HepG2 (cell line): ENCODE measurements around the gene SH3GL1. TPM values are rescaled to one million over a fixed set of nuclear protein-coding genes. Genes with fewer than 3 reads are reported as not detected.

Experiments
- ATF3 ChIP-seq: sonication (generic); formaldehyde crosslinking; IDR thresholded peaks from 2 replicates; pipeline ENCODE4 v1.4.0; 2020; ENCODE audit warnings: missing genetic modification reagents
- CCDC6 ChIP-seq: sonication (generic); formaldehyde crosslinking; IDR thresholded peaks from 2 replicates; pipeline ENCODE4 v1.8.1; 2022; ENCODE audit warnings: mild to moderate bottlenecking, missing genetic modification reagents, moderate library complexity
- EHMT2 ChIP-seq: fragments of 200-600 bp; sonication (generic); IDR thresholded peaks from 2 replicates; pipeline ENCODE4 v1.7.0; 2017; ENCODE audit warnings: antibody characterized with exemption, low read depth, low read length, borderline replicate concordance
- FIP1L1 ChIP-seq: fragments of 200-400 bp; formaldehyde crosslinking; IDR thresholded peaks from 2 replicates; pipeline ENCODE4 v1.6.1; 2018; ENCODE audit warnings: low read depth, mild to moderate bottlenecking, low read length, moderate library complexity, borderline replicate concordance; ENCODE audit not compliant: insufficient read depth
- HOXA5 ChIP-seq: sonication (generic); formaldehyde crosslinking; IDR thresholded peaks from 2 replicates; pipeline ENCODE4 v1.4.0; 2020; ENCODE audit warnings: missing genetic modification reagents
- IRX3 ChIP-seq: sonication (generic); formaldehyde crosslinking; IDR thresholded peaks from 2 replicates; pipeline ENCODE4 v1.8.1; 2023; ENCODE audit warnings: mild to moderate bottlenecking, low read depth, missing genetic modification reagents, borderline replicate concordance
- KLF6 ChIP-seq: IDR thresholded peaks from 2 replicates; pipeline ENCODE4 v1.8.0; 2016; ENCODE audit warnings: missing biosample characterization, missing genetic modification reagents
- PBX2 ChIP-seq: IDR thresholded peaks from 2 replicates; pipeline ENCODE4 v1.6.1; 2016; ENCODE audit warnings: control low read depth
- RBAK ChIP-seq: sonication (generic); formaldehyde crosslinking; IDR thresholded peaks from 2 replicates; pipeline ENCODE4 v1.5.1; 2020; ENCODE audit warnings: mild to moderate bottlenecking, missing genetic modification reagents
- STAG1 ChIP-seq: sonication (generic); formaldehyde crosslinking; IDR thresholded peaks from 2 replicates; pipeline ENCODE4 v1.4.0; 2020; ENCODE audit warnings: missing genetic modification reagents
- SUZ12 ChIP-seq: fragments of 150-350 bp; IDR thresholded peaks from 2 replicates; pipeline ENCODE4 v1.6.1; 2014; ENCODE audit warnings: low read depth, low read length
- TP53 ChIP-seq: sonication (generic); formaldehyde crosslinking; conservative IDR thresholded peaks from 2 replicates; pipeline ENCODE4 v1.4.0; 2020; ENCODE audit warnings: missing genetic modification reagents
- ZBTB37 ChIP-seq: sonication (generic); formaldehyde crosslinking; IDR thresholded peaks from 2 replicates; pipeline ENCODE4 v1.4.0; 2020; ENCODE audit warnings: mild to moderate bottlenecking, missing genetic modification reagents
- ZKSCAN5 ChIP-seq: sonication (generic); formaldehyde crosslinking; IDR thresholded peaks from 2 replicates; pipeline ENCODE4 v1.5.1; 2020; ENCODE audit warnings: mild to moderate bottlenecking, missing genetic modification reagents
- ZMYM2 ChIP-seq: sonication (generic); formaldehyde crosslinking; IDR thresholded peaks from 2 replicates; pipeline ENCODE4 v1.8.0; 2022; ENCODE audit warnings: mild to moderate bottlenecking, missing genetic modification reagents
- ZNF275 ChIP-seq: sonication (generic); formaldehyde crosslinking; IDR thresholded peaks from 2 replicates; pipeline ENCODE4 v1.8.0; 2022; ENCODE audit warnings: missing genetic modification reagents, mild to moderate bottlenecking, inconsistent platforms, borderline replicate concordance
- ZNF362 ChIP-seq: sonication (generic); formaldehyde crosslinking; IDR thresholded peaks from 2 replicates; pipeline ENCODE4 v1.4.0; 2020; ENCODE audit warnings: missing genetic modification reagents, mild to moderate bottlenecking, borderline replicate concordance
- ZNF446 ChIP-seq: sonication (generic); formaldehyde crosslinking; IDR thresholded peaks from 2 replicates; pipeline ENCODE4 v1.5.0; 2020; ENCODE audit warnings: mild to moderate bottlenecking, missing genetic modification reagents
- ZNF687 ChIP-seq: sonication (generic); formaldehyde crosslinking; IDR thresholded peaks from 2 replicates; pipeline ENCODE4 v1.5.1; 2020; ENCODE audit warnings: mild to moderate bottlenecking, missing genetic modification reagents, moderate library complexity
- ZSCAN21 ChIP-seq: sonication (generic); formaldehyde crosslinking; IDR thresholded peaks from 2 replicates; pipeline ENCODE4 v1.8.0; 2022; ENCODE audit warnings: mild to moderate bottlenecking, missing genetic modification reagents, moderate library complexity, borderline replicate concordance
- polyA plus RNA-seq, 8 experiments: library from polyadenylated mRNA; depleted of rRNA in 3 of 8; stranded (reverse) in 7 of 8; unstranded in 1 of 8; fragments of >200 nt; fragmentation: Illumina TruSeq in 4 of 8; extraction: Trizol in 4 of 8; gene quantifications; 2 replicates each; pipeline versions ENCODE4 v1.2.1 to v1.2.3, GENCODE V29; 2011 to 2016; ENCODE audit warnings: low read depth in 4 of 8, missing spikeins in 1 of 8, mixed read lengths in 1 of 8; ENCODE audit not compliant: insufficient read depth in 1 of 8
- total RNA-seq, 5 experiments: library from RNA; depleted of rRNA; stranded (reverse); fragments of >200 nt; fragmentation: Illumina TruSeq; extraction: Trizol; gene quantifications; 2 replicates each; pipeline ENCODE4 v1.2.3, GENCODE V29; 2016; ENCODE audit warnings: low read depth in 1 of 5

Gene SH3GL1
- total and polyA plus RNA-seq, 2 of the 13 experiments (the other 11 are each of a cell fraction or from before 2014, with no cell fraction given) = 33.0 to 45.1 TPM

GRCh38 chr19:4374498-4375163, 25.7 kb downstream of the SH3GL1 start (continued):
- TF ChIP-seq ZNF687 (CRISPR knock-in tag) (peak; percentile 99), RBAK (CRISPR knock-in tag) (no peak), SUZ12 (no peak), TP53 (CRISPR knock-in tag) (0 out of 2 replicates have a peak, but pooled peaks have one; percentile 18), ZNF362 (CRISPR knock-in tag) (no peak), EHMT2 (no peak), ZBTB37 (CRISPR knock-in tag) (no peak), PBX2 (no peak), HOXA5 (CRISPR knock-in tag) (peak; percentile 61; the same call in 1 of the 2 replicates), STAG1 (CRISPR knock-in tag) (peak; percentile 28), IRX3 (CRISPR knock-in tag) (no peak), ZKSCAN5 (CRISPR knock-in tag) (no peak), FIP1L1 (no peak), ZSCAN21 (peak; percentile 97), KLF6 (CRISPR knock-in tag) (peak; percentile 95), ZNF446 (no peak), CCDC6 (CRISPR knock-in tag) (peak; percentile 47; the same call in 1 of the 2 replicates), ZMYM2 (CRISPR knock-in tag) (peak; percentile 51; the same call in 1 of the 2 replicates), ATF3 (peak; percentile 93), ZNF275 (CRISPR knock-in tag) (no peak)
